Measurements from ENCODE around the gene COG5.

Gene COG5

GRCh38 chr7:107206136-107206535 lies 357.6 kb downstream of the COG5 start:
- no peak overlapping the region for H3K4me3 ChIP-seq (ENCODE audit: low read depth, low read length)
- in situ Hi-C loops (cut with HindIII; ENCODE audit: low sequenced_read_pairs), result no loop called here
- DNase-seq (ENCODE audit: low read depth), result no peak
- TF ChIP-seq CTCF (IDR thresholded peaks at IDR 0.05; ENCODE audit: low read depth, low read length, missing control alignments), result no peak

GRCh38 chr7:107203607-107204006 lies 360.1 kb downstream of the COG5 start:
- in situ Hi-C loops (cut with HindIII; ENCODE audit: low sequenced_read_pairs), result no loop called here
- no peak for DNase-seq (ENCODE audit: low read depth)
- H3K4me3 ChIP-seq (ENCODE audit: low read depth, low read length), result no peak overlapping the region
- TF ChIP-seq CTCF (IDR thresholded peaks at IDR 0.05; ENCODE audit: low read depth, low read length, missing control alignments), result no peak

DNA sequence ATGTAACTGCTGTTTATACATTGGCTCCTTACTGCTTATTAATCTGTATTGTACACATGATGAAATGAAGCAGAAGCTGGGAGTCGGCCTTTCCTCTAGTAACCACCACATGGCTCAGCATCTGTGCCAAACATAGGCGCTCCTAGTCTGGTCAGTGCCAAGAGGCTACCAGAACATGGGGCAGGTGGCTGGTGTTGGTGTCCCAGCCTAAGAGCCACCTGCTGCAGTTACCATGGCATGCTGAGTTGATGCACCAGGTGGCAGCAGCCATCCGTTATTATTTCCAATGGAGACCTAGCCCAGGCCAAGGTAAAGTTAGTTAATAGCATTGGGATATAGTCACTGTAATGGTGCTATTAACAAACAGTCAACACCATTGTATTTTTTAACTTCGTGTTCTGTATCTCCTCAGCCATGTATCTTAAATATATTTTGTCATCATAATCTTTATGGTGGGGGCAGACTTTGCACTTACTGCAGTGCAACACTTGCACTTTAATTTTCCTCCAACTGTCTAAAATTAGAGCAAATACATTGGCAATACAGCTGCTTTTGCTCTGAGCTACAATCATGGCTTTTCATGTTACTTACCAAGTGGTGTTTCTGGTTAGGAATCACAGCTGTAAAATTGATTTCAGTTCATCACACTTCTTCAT lies 361.8 kb downstream of the COG5 start:
- in situ Hi-C loops (cut with HindIII; ENCODE audit: low sequenced_read_pairs), result no loop called here
- DNase-seq (ENCODE audit: low read depth), result no peak
- H3K4me3 ChIP-seq (ENCODE audit: low read depth, low read length), result no peak overlapping the region
- TF ChIP-seq CTCF (IDR thresholded peaks at IDR 0.05; ENCODE audit: low read depth, low read length, missing control alignments), result peak; percentile 56

DNA sequence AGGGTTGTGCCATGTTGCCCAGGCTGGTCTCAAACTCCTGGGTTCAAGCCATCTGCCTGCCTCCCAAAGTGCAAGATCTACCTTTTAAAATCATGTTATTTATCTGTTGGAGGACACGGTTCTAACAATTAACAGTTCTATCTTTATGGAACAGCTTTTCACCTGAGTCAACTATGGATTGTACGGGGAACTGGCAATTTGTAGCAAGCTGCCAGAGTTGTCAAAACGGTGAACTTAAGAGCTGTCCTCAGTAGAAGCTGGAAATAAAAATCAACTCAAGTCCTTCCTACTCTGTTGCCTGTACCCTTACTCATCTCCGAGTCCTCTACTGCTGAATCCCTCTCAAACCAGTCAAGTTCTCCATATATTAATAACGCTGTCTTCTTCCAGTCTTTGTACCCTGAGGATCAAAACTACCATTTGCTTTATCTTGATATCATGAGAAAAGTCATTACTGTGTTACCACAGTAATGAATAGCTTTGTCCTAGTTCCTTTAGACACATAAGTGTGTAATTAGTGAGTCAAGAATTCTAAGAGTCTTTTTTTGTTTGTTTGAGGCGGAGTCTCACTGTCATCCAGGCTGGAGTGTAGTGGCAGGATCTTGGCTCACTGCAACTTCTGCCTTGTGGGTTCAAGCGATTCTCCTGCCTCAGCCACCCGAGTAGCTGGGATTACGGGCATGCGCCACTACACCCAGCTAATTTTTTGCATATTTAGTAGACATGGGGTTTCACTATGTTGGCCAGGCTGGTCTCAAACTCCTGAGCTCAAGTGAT lies 366.7 kb downstream of the COG5 start:
- DNase-seq (ENCODE audit: low read depth), result no peak
- H3K4me3 ChIP-seq (ENCODE audit: low read depth, low read length), result no peak overlapping the region
- in situ Hi-C loops (cut with HindIII; ENCODE audit: low sequenced_read_pairs), result loop anchor here (25.0 kb wide), 1 partner anchor 540 kb away; the partner anchor contains the start of gene CBLL1
- no peak for TF ChIP-seq CTCF (IDR thresholded peaks at IDR 0.05; ENCODE audit: low read depth, low read length, missing control alignments)

- in situ Hi-C loops (cut with HindIII; ENCODE audit: low sequenced_read_pairs), result loop anchor here (25.0 kb wide), 1 partner anchor 543 kb away; the partner anchor contains the start of gene CBLL1
- no peak for TF ChIP-seq CTCF (IDR thresholded peaks at IDR 0.05; ENCODE audit: low read depth, low read length, missing control alignments)
- H3K4me3 ChIP-seq (ENCODE audit: low read depth, low read length), result no peak overlapping the region
- no peak for DNase-seq (ENCODE audit: low read depth)
Observed at GRCh38 chr7:107194052-107194451, 369.7 kb downstream of the COG5 start.

DNA sequence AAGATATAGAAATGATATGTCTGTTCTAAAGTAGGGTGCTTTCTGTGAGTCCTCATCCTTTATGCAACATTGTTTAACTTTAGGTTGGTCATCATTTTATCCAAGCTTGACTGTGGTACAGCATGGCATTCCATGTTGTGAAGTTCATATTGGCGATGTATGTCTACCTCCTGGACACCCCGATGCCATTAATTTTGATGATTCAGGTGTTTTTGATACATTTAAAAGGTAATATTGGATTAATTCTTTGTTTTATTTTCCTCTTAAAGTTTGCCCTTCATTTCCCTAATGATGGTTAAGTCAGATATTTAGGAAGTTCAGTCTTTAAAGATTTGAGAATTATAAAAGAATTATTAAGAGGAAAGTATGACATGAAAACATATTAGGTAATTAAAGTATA lies 373.6 kb downstream of the COG5 start:
- no peak overlapping the region for H3K4me3 ChIP-seq (ENCODE audit: low read depth, low read length)
- no peak for DNase-seq (ENCODE audit: low read depth)
- in situ Hi-C loops (cut with HindIII; ENCODE audit: low sequenced_read_pairs), result loop anchor here (25.0 kb wide), 1 partner anchor 547 kb away; the partner anchor contains the start of gene CBLL1
- TF ChIP-seq CTCF (IDR thresholded peaks at IDR 0.05; ENCODE audit: low read depth, low read length, missing control alignments), result no peak
